Coronary artery (tissue), 2 donors: ENCODE data around the gene ERP44.
"Not testable (repeated sequence)": the region's sequence is repeated elsewhere in the genome, so short reads cannot be mapped to it uniquely, and the experiment has no call there.

Experiments used
- DNase-seq: peaks from one replicate; pipeline ENCODE4 v3.0.0-alpha.2; 2017; ENCODE audit warnings: low spot score
- H3K27ac ChIP-seq, 2 donors: fragments of 200-600 bp; sonication (generic); one replicate each; pipeline ENCODE4 v1.5.1; 2016 to 2019
- H3K4me3 ChIP-seq: fragments of 200-600 bp; sonication (generic); 2 replicates; pipeline ENCODE4 v1.5.1; 2016; ENCODE audit warnings: mild to moderate bottlenecking, moderate library complexity
- CTCF ChIP-seq: fragments of 200-600 bp; sonication (generic); IDR thresholded peaks from one replicate; pipeline ENCODE4 v1.5.1; 2019; ENCODE audit warnings: antibody characterized with exemption

The ERP44 gene

GRCh38 chr9:99999797-100000196 is 99.0 kb downstream of the ERP44 start:
- TF ChIP-seq CTCF: no peak

GRCh38 chr9:99998866-99999265 is 99.9 kb downstream of the ERP44 start:
- TF ChIP-seq CTCF: no peak
- no peak overlapping the region for H3K4me3 ChIP-seq
- no peak overlapping the region for H3K27ac ChIP-seq
- no peak for DNase-seq

More at GRCh38 chr9:99999797-100000196, 99.0 kb downstream of the ERP44 start:
- DNase-seq: no peak
- Histone ChIP-seq H3K4me3 (no peak overlapping the region), H3K27ac (no peak overlapping the region)

- TF ChIP-seq CTCF: no peak
- H3K4me3 ChIP-seq: no peak overlapping the region
- DNase-seq: no peak
- H3K27ac ChIP-seq: no peak overlapping the region
Measured at GRCh38 chr9:99998266-99998665, 100.5 kb downstream of the ERP44 start.

- not testable (repeated sequence) for H3K4me3 ChIP-seq, DNase-seq, H3K27ac ChIP-seq
Measured at GRCh38 chr9:99990508-99990907, 108.3 kb downstream of the ERP44 start.

- Histone ChIP-seq H3K4me3 (no peak overlapping the region), H3K27ac (no peak overlapping the region)
- no peak for DNase-seq
- TF ChIP-seq CTCF: no peak
Measured at GRCh38 chr9:99986642-99987041, 112.2 kb downstream of the ERP44 start.

- H3K4me3 ChIP-seq: no peak overlapping the region
- no peak for DNase-seq
- TF ChIP-seq CTCF: no peak
Measured at GRCh38 chr9:99980598-99980997, 118.2 kb downstream of the ERP44 start.

GRCh38 chr9:99978221-99978620 is 120.6 kb downstream of the ERP44 start:
- Histone ChIP-seq H3K27ac (no peak overlapping the region), H3K4me3 (no peak overlapping the region)
- TF ChIP-seq CTCF: no peak
- DNase-seq: no peak

More at GRCh38 chr9:99980598-99980997, 118.2 kb downstream of the ERP44 start:
- H3K27ac ChIP-seq: no peak overlapping the region
